Measurements from ENCODE around the gene GNAZ.

Gene GNAZ

GRCh38 chr22:23032658-23033057 is 37.7 kb upstream of the GNAZ start:
- no peak for DNase-seq
- Histone ChIP-seq H3K4me3 (ENCODE audit: insufficient read depth, low read depth, low read length, poor library complexity, severe bottlenecking) (no peak overlapping the region), H3K27me3 (replicated peaks; ENCODE audit: control insufficient read depth, insufficient read depth, low read length, poor library complexity, severe bottlenecking) (no peaks in the 10 kb centered on the region), H3K36me3 (ENCODE audit: control insufficient read depth, insufficient read depth, low read length) (no peaks in the 10 kb centered on the region), H3K27ac (ENCODE audit: insufficient read depth, low read length, poor library complexity, severe bottlenecking) (no peak overlapping the region), H3K9me3 (ENCODE audit: control insufficient read depth, low read length) (no peaks in the 10 kb centered on the region), H3K4me1 (ENCODE audit: control insufficient read depth, insufficient read depth, low read length, poor library complexity, severe bottlenecking) (no peaks in the 10 kb centered on the region)

- H3K9me3 ChIP-seq (ENCODE audit: control insufficient read depth, low read length) = no peaks in the 10 kb centered on the region
- no peaks in the 10 kb centered on the region for H3K27me3 ChIP-seq (replicated peaks; ENCODE audit: control insufficient read depth, insufficient read depth, low read length, poor library complexity, severe bottlenecking)
- no peak for DNase-seq
- no peak overlapping the region for H3K27ac ChIP-seq (ENCODE audit: insufficient read depth, low read length, poor library complexity, severe bottlenecking)
- H3K4me1 ChIP-seq (ENCODE audit: control insufficient read depth, insufficient read depth, low read length, poor library complexity, severe bottlenecking) = no peaks in the 10 kb centered on the region
- H3K36me3 ChIP-seq (ENCODE audit: control insufficient read depth, insufficient read depth, low read length) = no peaks in the 10 kb centered on the region
- no peak overlapping the region for H3K4me3 ChIP-seq (ENCODE audit: insufficient read depth, low read depth, low read length, poor library complexity, severe bottlenecking)
Measured at GRCh38 chr22:23033116-23033905, 37.0 kb upstream of the GNAZ start.

- no peak for DNase-seq
- no peak overlapping the region for H3K27ac ChIP-seq (ENCODE audit: insufficient read depth, low read length, poor library complexity, severe bottlenecking)
Measured at GRCh38 chr22:23034621-23035556, 35.4 kb upstream of the GNAZ start.

GRCh38 chr22:23035557-23036277 is 34.6 kb upstream of the GNAZ start:
- no peak for DNase-seq
- no peaks in the 10 kb centered on the region for H3K9me3 ChIP-seq (ENCODE audit: control insufficient read depth, low read length)
- H3K27me3 ChIP-seq (replicated peaks; ENCODE audit: control insufficient read depth, insufficient read depth, low read length, poor library complexity, severe bottlenecking) = no peaks in the 10 kb centered on the region
- no peaks in the 10 kb centered on the region for H3K4me1 ChIP-seq (ENCODE audit: control insufficient read depth, insufficient read depth, low read length, poor library complexity, severe bottlenecking)
- no peak overlapping the region for H3K27ac ChIP-seq (ENCODE audit: insufficient read depth, low read length, poor library complexity, severe bottlenecking)
- no peaks in the 10 kb centered on the region for H3K36me3 ChIP-seq (ENCODE audit: control insufficient read depth, insufficient read depth, low read length)
- H3K4me3 ChIP-seq (ENCODE audit: insufficient read depth, low read depth, low read length, poor library complexity, severe bottlenecking) = no peak overlapping the region

More at GRCh38 chr22:23034621-23035556, 35.4 kb upstream of the GNAZ start:
- Histone ChIP-seq H3K9me3 (ENCODE audit: control insufficient read depth, low read length) (no peaks in the 10 kb centered on the region), H3K36me3 (ENCODE audit: control insufficient read depth, insufficient read depth, low read length) (no peaks in the 10 kb centered on the region), H3K27me3 (replicated peaks; ENCODE audit: control insufficient read depth, insufficient read depth, low read length, poor library complexity, severe bottlenecking) (no peaks in the 10 kb centered on the region), H3K4me3 (ENCODE audit: insufficient read depth, low read depth, low read length, poor library complexity, severe bottlenecking) (no peak overlapping the region), H3K4me1 (ENCODE audit: control insufficient read depth, insufficient read depth, low read length, poor library complexity, severe bottlenecking) (no peaks in the 10 kb centered on the region)

- no peak for DNase-seq
- H3K36me3 ChIP-seq (ENCODE audit: control insufficient read depth, insufficient read depth, low read length) = no peaks in the 10 kb centered on the region
- H3K4me1 ChIP-seq (ENCODE audit: control insufficient read depth, insufficient read depth, low read length, poor library complexity, severe bottlenecking) = no peaks in the 10 kb centered on the region
- no peak overlapping the region for H3K27ac ChIP-seq (ENCODE audit: insufficient read depth, low read length, poor library complexity, severe bottlenecking)
- H3K9me3 ChIP-seq (ENCODE audit: control insufficient read depth, low read length) = no peaks in the 10 kb centered on the region
- no peaks in the 10 kb centered on the region for H3K27me3 ChIP-seq (replicated peaks; ENCODE audit: control insufficient read depth, insufficient read depth, low read length, poor library complexity, severe bottlenecking)
- H3K4me3 ChIP-seq (ENCODE audit: insufficient read depth, low read depth, low read length, poor library complexity, severe bottlenecking) = no peak overlapping the region
Measured at GRCh38 chr22:23036684-23037428, 33.5 kb upstream of the GNAZ start.

GRCh38 chr22:23037429-23038333 is 32.6 kb upstream of the GNAZ start:
- no peak overlapping the region for H3K4me3 ChIP-seq (ENCODE audit: insufficient read depth, low read depth, low read length, poor library complexity, severe bottlenecking)
- no peak overlapping the region for H3K27ac ChIP-seq (ENCODE audit: insufficient read depth, low read length, poor library complexity, severe bottlenecking)
- H3K27me3 ChIP-seq (replicated peaks; ENCODE audit: control insufficient read depth, insufficient read depth, low read length, poor library complexity, severe bottlenecking) = no peaks in the 10 kb centered on the region
- DNase-seq = no peak
- H3K36me3 ChIP-seq (ENCODE audit: control insufficient read depth, insufficient read depth, low read length) = no peaks in the 10 kb centered on the region
- H3K4me1 ChIP-seq (ENCODE audit: control insufficient read depth, insufficient read depth, low read length, poor library complexity, severe bottlenecking) = no peaks in the 10 kb centered on the region
- H3K9me3 ChIP-seq (ENCODE audit: control insufficient read depth, low read length) = no peaks in the 10 kb centered on the region

- Histone ChIP-seq H3K4me1 (ENCODE audit: control insufficient read depth, insufficient read depth, low read length, poor library complexity, severe bottlenecking) (no peaks in the 10 kb centered on the region), H3K36me3 (ENCODE audit: control insufficient read depth, insufficient read depth, low read length) (no peaks in the 10 kb centered on the region), H3K4me3 (ENCODE audit: insufficient read depth, low read depth, low read length, poor library complexity, severe bottlenecking) (no peak overlapping the region), H3K27ac (ENCODE audit: insufficient read depth, low read length, poor library complexity, severe bottlenecking) (no peak overlapping the region), H3K9me3 (ENCODE audit: control insufficient read depth, low read length) (no peaks in the 10 kb centered on the region), H3K27me3 (replicated peaks; ENCODE audit: control insufficient read depth, insufficient read depth, low read length, poor library complexity, severe bottlenecking) (no peaks in the 10 kb centered on the region)
- no peak for DNase-seq
Measured at GRCh38 chr22:23038334-23038642, 32.0 kb upstream of the GNAZ start.

GRCh38 chr22:23038902-23039301 is 31.4 kb upstream of the GNAZ start:
- no peaks in the 10 kb centered on the region for H3K27me3 ChIP-seq (replicated peaks; ENCODE audit: control insufficient read depth, insufficient read depth, low read length, poor library complexity, severe bottlenecking)
- no peaks in the 10 kb centered on the region for H3K4me1 ChIP-seq (ENCODE audit: control insufficient read depth, insufficient read depth, low read length, poor library complexity, severe bottlenecking)
- no peaks in the 10 kb centered on the region for H3K9me3 ChIP-seq (ENCODE audit: control insufficient read depth, low read length)
- H3K27ac ChIP-seq (ENCODE audit: insufficient read depth, low read length, poor library complexity, severe bottlenecking) = no peak overlapping the region
- H3K4me3 ChIP-seq (ENCODE audit: insufficient read depth, low read depth, low read length, poor library complexity, severe bottlenecking) = no peak overlapping the region
- no peaks in the 10 kb centered on the region for H3K36me3 ChIP-seq (ENCODE audit: control insufficient read depth, insufficient read depth, low read length)
- no peak for DNase-seq

GRCh38 chr22:23042179-23042578 is 28.1 kb upstream of the GNAZ start:
- no peak for DNase-seq
- H3K9me3 ChIP-seq (ENCODE audit: control insufficient read depth, low read length) = no peaks in the 10 kb centered on the region
- H3K27me3 ChIP-seq (replicated peaks; ENCODE audit: control insufficient read depth, insufficient read depth, low read length, poor library complexity, severe bottlenecking) = no peaks in the 10 kb centered on the region
- no peak overlapping the region for H3K4me3 ChIP-seq (ENCODE audit: insufficient read depth, low read depth, low read length, poor library complexity, severe bottlenecking)
- no peak overlapping the region for H3K27ac ChIP-seq (ENCODE audit: insufficient read depth, low read length, poor library complexity, severe bottlenecking)
- H3K4me1 ChIP-seq (ENCODE audit: control insufficient read depth, insufficient read depth, low read length, poor library complexity, severe bottlenecking) = no peaks in the 10 kb centered on the region
- no peaks in the 10 kb centered on the region for H3K36me3 ChIP-seq (ENCODE audit: control insufficient read depth, insufficient read depth, low read length)

Data from effector memory CD4-positive, alpha-beta T cell (primary cell).